Inflammatory macrophage (primary cell): ENCODE results near the gene MESP1.

Source experiments
- DNase-seq, 2 donors: peaks; one replicate each; pipeline ENCODE4 v3.0.0-alpha.2; 2020 to 2022

Gene MESP1

GRCh38 chr15:89707577-89707976, 43.5 kb downstream of the MESP1 start:
- DNase-seq: no peak

DNA sequence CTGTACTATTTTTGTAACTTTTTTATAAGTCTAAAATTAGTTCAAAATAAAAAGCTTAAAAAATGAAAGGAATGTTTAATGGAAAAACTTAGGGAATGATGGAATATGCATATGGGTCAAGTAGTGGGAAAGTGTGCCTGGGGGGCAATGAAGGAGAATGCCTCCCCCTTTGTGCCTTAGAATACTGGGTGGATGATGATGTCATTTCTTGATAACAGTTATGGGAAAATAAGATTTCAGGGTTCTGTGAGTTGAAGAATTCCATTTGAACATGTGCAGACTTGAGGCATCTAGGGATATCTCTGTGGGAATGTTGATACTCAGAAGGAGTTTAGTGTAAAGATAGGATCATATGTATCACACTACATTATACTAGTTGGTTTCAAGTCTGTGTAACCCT, 46.6 kb downstream of the MESP1 start:
- no peak for DNase-seq
